Body of pancreas (tissue), 4 donors: Measurements from ENCODE around the gene SLC24A3.

Source experiments
- CTCF ChIP-seq, 7 experiments: fragments of 450-650 bp in 4 of 7; fragments of 200-600 bp in 3 of 7; sonication (generic) in 3 of 7; IDR thresholded peaks; one replicate each; pipeline ENCODE4 v1.5.1; 2016 to 2019; ENCODE audit warnings: antibody characterized with exemption in 7 of 7
- POLR2A ChIP-seq, 3 donors: fragments of 450-650 bp; IDR thresholded peaks; one replicate each; pipeline ENCODE4 v1.6.1; 2016; ENCODE audit warnings: antibody characterized with exemption in 3 of 3, mild to moderate bottlenecking in 2 of 3

- TF ChIP-seq CTCF (IDR thresholded peaks at IDR 0.05) (no peak), POLR2A (IDR thresholded peaks at IDR 0.05) (no peak)
These were observed 270.3 kb downstream of the SLC24A3 start for GRCh38 chr20:19482726-19483125.
